H1 (cell line): ENCODE results near the gene RSF1. TPM values are rescaled to one million over a fixed set of nuclear protein-coding genes. Genes with fewer than 3 reads are reported as not detected.

Experiments
- CTCF ChIA-PET: fragments of 300-600 bp; sonication (Branson Sonifier 250); formaldehyde crosslinking; loops from one replicate; lab custom pipeline; 2021; ENCODE audit not compliant: partially characterized antibody; lab: Charles Lee
- POLR2A ChIA-PET: fragments of 300-600 bp; sonication (Branson Sonifier 250); formaldehyde crosslinking; loops from one replicate; lab custom pipeline; 2021; ENCODE audit warnings: inconsistent platforms; ENCODE audit not compliant: partially characterized antibody; lab: Charles Lee
- DNase-seq, 2 experiments: peaks; one replicate each; pipeline versions ENCODE4 v3.0.0 to v3.0.0-alpha.2; 2010 to 2022; ENCODE audit warnings: low spot score in 2 of 2, low read depth in 1 of 2, mixed read lengths in 1 of 2
- FAIRE-seq: peaks from 2 replicates; lab custom pipeline; 2011; peaks lifted over from hg19 to GRCh38; lab: Jason Lieb, UNC
- H2AFZ ChIP-seq: 2 replicates; pipeline ENCODE4 v1.8.1; 2012; ENCODE audit warnings: low read length, inconsistent platforms
- H2AK5ac ChIP-seq: 2 replicates; pipeline ENCODE4 v1.6.1; 2013; ENCODE audit warnings: low read depth, low read length
- H2BK120ac ChIP-seq: replicated peaks from 2 replicates; pipeline ENCODE3; 2013; ENCODE audit warnings: low read depth, low read length, inconsistent platforms
- H2BK12ac ChIP-seq: 2 replicates; pipeline ENCODE4 v1.6.1; 2013; ENCODE audit warnings: low read depth, low read length
- H2BK15ac ChIP-seq: 2 replicates; pipeline ENCODE4 v1.6.1; 2013; ENCODE audit warnings: low read length
- H2BK20ac ChIP-seq: 2 replicates; pipeline ENCODE4 v1.6.1; 2013; ENCODE audit warnings: low read length
- H2BK5ac ChIP-seq: 2 replicates; pipeline ENCODE4 v1.6.1; 2013; ENCODE audit warnings: low read depth, low read length
- H3K14ac ChIP-seq: 2 replicates; pipeline ENCODE4 v1.6.1; 2013; ENCODE audit warnings: inconsistent platforms; ENCODE audit not compliant: insufficient read length
- H3K18ac ChIP-seq: 2 replicates; pipeline ENCODE4 v1.6.1; 2013; ENCODE audit warnings: low read length; ENCODE audit errors: extremely low read depth
- H3K23ac ChIP-seq: 2 replicates; pipeline ENCODE4 v1.6.1; 2013; ENCODE audit warnings: inconsistent platforms; ENCODE audit not compliant: insufficient read length
- H3K23me2 ChIP-seq: 2 replicates; pipeline ENCODE4 v1.6.1; 2013; ENCODE audit warnings: low read depth, low read length
- H3K27ac ChIP-seq: 2 replicates; pipeline ENCODE4 v1.6.1; 2011; ENCODE audit warnings: low read depth, low read length, inconsistent platforms
- H3K27me3 ChIP-seq, 4 experiments: replicated peaks in 1 of 4; 1 replicate in 1 of 4; 2 replicates in 3 of 4; pipeline versions ENCODE4 v1.6.1 to v1.8.1; 2011 to 2013; ENCODE audit warnings: low read length in 3 of 4, mild to moderate bottlenecking in 3 of 4, inconsistent platforms in 2 of 4, mixed read lengths in 2 of 4, moderate library complexity in 1 of 4; ENCODE audit not compliant: control insufficient read depth in 3 of 4, insufficient read depth in 3 of 4; ENCODE audit errors: extremely low read depth in 1 of 4
- H3K36me3 ChIP-seq, 4 experiments: 2 replicates each; pipeline versions ENCODE4 v1.6.1 to v1.8.1; 2011 to 2013; ENCODE audit warnings: mild to moderate bottlenecking in 4 of 4, low read length in 3 of 4, moderate library complexity in 2 of 4, control low read depth in 1 of 4, inconsistent platforms in 1 of 4; ENCODE audit not compliant: insufficient read depth in 4 of 4, control insufficient read depth in 2 of 4
- H3K4ac ChIP-seq: replicated peaks from 2 replicates; pipeline ENCODE3; 2013; ENCODE audit warnings: low read length, low read depth, mixed read lengths, inconsistent platforms; ENCODE audit not compliant: insufficient read length
- H3K4me1 ChIP-seq, 4 experiments: replicated peaks in 1 of 4; 1 replicate in 1 of 4; 2 replicates in 3 of 4; pipeline versions ENCODE4 v1.6.1 to v1.8.1; 2011 to 2013; ENCODE audit warnings: low read length in 3 of 4, inconsistent platforms in 2 of 4, mixed read lengths in 1 of 4; ENCODE audit not compliant: insufficient read depth in 4 of 4, control insufficient read depth in 3 of 4
- H3K4me2 ChIP-seq, 2 experiments: 2 replicates each; pipeline versions ENCODE4 v1.6.1 to v1.8.1; 2011 to 2013; ENCODE audit warnings: low read depth in 2 of 2, low read length in 2 of 2, control low read depth in 1 of 2, inconsistent platforms in 1 of 2, mild to moderate bottlenecking in 1 of 2; ENCODE audit not compliant: insufficient read depth in 1 of 2
- H3K4me3 ChIP-seq, 4 experiments: fragments of 200-600, 300-600 bp in 1 of 4; sonication (generic), shearing (Covaris generic), sonication (Bioruptor Twin) in 1 of 4; 2 replicates each; pipeline versions ENCODE4 v1.5.1 to v1.8.1; 2011 to 2016; ENCODE audit warnings: low read length in 4 of 4, low read depth in 3 of 4, control low read depth in 2 of 4, inconsistent platforms in 2 of 4, mild to moderate bottlenecking in 2 of 4, mixed read lengths in 1 of 4, moderate library complexity in 1 of 4; ENCODE audit not compliant: insufficient read depth in 2 of 4; ENCODE audit errors: extremely low read depth in 1 of 4
- H3K56ac ChIP-seq: replicated peaks from 2 replicates; pipeline ENCODE3; 2013; ENCODE audit warnings: low read depth, mild to moderate bottlenecking, mixed read lengths, low read length, inconsistent platforms; ENCODE audit not compliant: insufficient read length
- H3K79me1 ChIP-seq: 2 replicates; pipeline ENCODE4 v1.6.1; 2013; ENCODE audit warnings: low read depth, low read length, control low read depth
- H3K79me2 ChIP-seq, 2 experiments: 2 replicates each; pipeline versions ENCODE4 v1.6.1 to v1.8.1; 2012 to 2013; ENCODE audit warnings: low read length in 2 of 2, mild to moderate bottlenecking in 2 of 2, inconsistent platforms in 1 of 2; ENCODE audit not compliant: insufficient read depth in 2 of 2, control insufficient read depth in 1 of 2
- H3K9ac ChIP-seq, 4 experiments: replicated peaks in 1 of 4; 1 replicate in 1 of 4; 2 replicates in 3 of 4; pipeline versions ENCODE4 v1.6.1 to v1.8.1; 2011 to 2013; ENCODE audit warnings: low read depth in 3 of 4, low read length in 3 of 4, control low read depth in 2 of 4, mild to moderate bottlenecking in 2 of 4, moderate library complexity in 2 of 4, inconsistent platforms in 1 of 4; ENCODE audit errors: extremely low read depth in 1 of 4
- H3K9me3 ChIP-seq, 2 experiments: 2 replicates each; pipeline versions ENCODE4 v1.6.1 to v1.8.1; 2012 to 2013; ENCODE audit warnings: mild to moderate bottlenecking in 2 of 2, moderate library complexity in 2 of 2, control low read depth in 1 of 2, inconsistent platforms in 1 of 2, low read depth in 1 of 2, low read length in 1 of 2, mixed read lengths in 1 of 2; ENCODE audit not compliant: insufficient read depth in 2 of 2
- H4K20me1 ChIP-seq, 2 experiments: replicated peaks in 1 of 2; 2 replicates each; pipeline versions ENCODE3 to v1.8.1; 2011 to 2013; ENCODE audit warnings: inconsistent platforms in 2 of 2, low read length in 2 of 2, mild to moderate bottlenecking in 1 of 2; ENCODE audit not compliant: insufficient read depth in 2 of 2, control insufficient read depth in 1 of 2
- H4K5ac ChIP-seq: 2 replicates; pipeline ENCODE4 v1.6.1; 2013; ENCODE audit warnings: low read length, low read depth, mixed read lengths, inconsistent platforms; ENCODE audit not compliant: insufficient read length
- H4K8ac ChIP-seq: 2 replicates; pipeline ENCODE4 v1.8.0; 2013; ENCODE audit warnings: mild to moderate bottlenecking, moderate library complexity, low read length, inconsistent platforms; ENCODE audit not compliant: insufficient read depth; ENCODE audit errors: extremely low read depth
- H4K91ac ChIP-seq: replicated peaks from 2 replicates; pipeline ENCODE3; 2013; ENCODE audit warnings: low read length, mixed read lengths, inconsistent platforms; ENCODE audit not compliant: insufficient read length
- CBX5 ChIP-seq: fragments of 300-800, 300-1000 bp; sonication (generic); IDR thresholded peaks from 2 replicates; pipeline ENCODE4 v1.7.1; 2016; ENCODE audit warnings: antibody characterized with exemption, low read length, low read depth
- CBX8 ChIP-seq: fragments of 300-800, 300-1000 bp; sonication (generic); IDR thresholded peaks from 2 replicates; pipeline ENCODE4 v1.7.1; 2016; ENCODE audit warnings: low read depth, low read length, borderline replicate concordance
- CEBPB ChIP-seq: IDR thresholded peaks from 2 replicates; pipeline ENCODE4 v1.6.1; 2012; ENCODE audit warnings: low read depth, low read length
- CHD2 ChIP-seq: IDR thresholded peaks from 2 replicates; pipeline ENCODE4 v1.6.1; 2012; ENCODE audit warnings: low read length, improper control_type of control experiment
- CTCF ChIP-seq, 3 experiments: IDR thresholded peaks; 1 replicate in 2 of 3; 2 replicates in 1 of 3; pipeline versions ENCODE4 v1.5.1 to v1.6.1; 2011; ENCODE audit warnings: low read length in 3 of 3, mild to moderate bottlenecking in 3 of 3, inconsistent platforms in 2 of 3, low read depth in 1 of 3, moderate library complexity in 1 of 3; ENCODE audit not compliant: insufficient read depth in 1 of 3; ENCODE audit errors: control extremely low read depth in 1 of 3
- HDAC6 ChIP-seq: IDR thresholded peaks from one replicate; pipeline ENCODE4 v1.7.1; 2012; ENCODE audit warnings: low read depth, mild to moderate bottlenecking, inconsistent platforms, low read length, moderate library complexity
- POLR2A ChIP-seq, 2 experiments: IDR thresholded peaks; 1 replicate in 1 of 2; 2 replicates in 1 of 2; pipeline ENCODE4 v1.6.1; 2011; ENCODE audit warnings: low read depth in 2 of 2, low read length in 2 of 2, mild to moderate bottlenecking in 2 of 2; ENCODE audit errors: control extremely low read depth in 1 of 2
- POU5F1 ChIP-seq: IDR thresholded peaks from 2 replicates; pipeline ENCODE4 v1.6.1; 2011; ENCODE audit warnings: low read depth, mild to moderate bottlenecking, low read length, moderate library complexity
- SUZ12 ChIP-seq: fragments of 200-600 bp; sonication (generic); IDR thresholded peaks from 2 replicates; pipeline ENCODE4 v1.6.1; 2012; ENCODE audit warnings: mild to moderate bottlenecking, inconsistent platforms, low read length, moderate library complexity, mixed read lengths
- TAF1 ChIP-seq: IDR thresholded peaks from 2 replicates; pipeline ENCODE4 v1.6.1; 2011; ENCODE audit warnings: mild to moderate bottlenecking, low read depth, low read length
- TBP ChIP-seq: IDR thresholded peaks from 2 replicates; pipeline ENCODE4 v1.6.1; 2011; ENCODE audit warnings: low read depth, low read length, improper control_type of control experiment
- USF2 ChIP-seq: IDR thresholded peaks from 2 replicates; pipeline ENCODE4 v1.6.1; 2011; ENCODE audit warnings: low read length, improper control_type of control experiment
- WGBS, 2 experiments: shearing (Covaris generic) in 1 of 2; methylation state at CpG; one replicate each; pipeline versions ENCODE4 v1.1.6 to v1.1.7; 2013 to 2015; ENCODE audit warnings: low lambda C conversion rate in 2 of 2, mixed read lengths in 2 of 2, inconsistent platforms in 1 of 2, low coverage in 1 of 2, missing lambda C conversion rate in 1 of 2; ENCODE audit not compliant: insufficient replicate concordance in 2 of 2, insufficient coverage in 1 of 2, insufficient read length in 1 of 2; ENCODE audit errors: extremely low coverage in 1 of 2, missing lambda C conversion rate in 1 of 2; 5-methylcytosine and 5-hydroxymethylcytosine counted together
- polyA plus RNA-seq, 7 experiments: library from polyadenylated mRNA; depleted of rRNA in 3 of 7; stranded (reverse) in 5 of 7; unstranded in 2 of 7; fragments of >200 nt in 5 of 7; fragments of 200-250 nt in 2 of 7; gene quantifications; 1 replicate in 5 of 7; 2 replicates in 1 of 7; 4 replicates in 1 of 7; pipeline versions ENCODE4 v1.2.1 to v1.2.3, GENCODE V29; 2011 to 2013; ENCODE audit warnings: missing spikeins in 2 of 7, mixed read lengths in 2 of 7
- total RNA-seq: library from RNA; stranded (reverse); fragmentation: NEBNext Ultra II Directional; extraction: Animal tissue kit (Norgen Biotek cat#: 25700); gene quantifications from 2 replicates; pipeline ENCODE4 v1.2.1, GENCODE V29; 2021

The RSF1 gene
- total and polyA plus RNA-seq, 2 of the 8 experiments (the other 6 are each of a cell fraction or from before 2014, with no cell fraction given), result 17.8 to 87.9 TPM

- Histone ChIP-seq H3K4me2 (no peak overlapping the region), H3K79me2 (no peaks in the 10 kb centered on the region), H3K14ac (no peak overlapping the region), H2AK5ac (no peak overlapping the region), H3K27me3 (no peaks in the 10 kb centered on the region), H3K79me1 (no peaks in the 10 kb centered on the region), H2BK120ac (no peak overlapping the region), H2BK5ac (no peak overlapping the region), H4K5ac (no peak overlapping the region), H2BK20ac (no peak overlapping the region), H3K9ac (no peak overlapping the region), H4K8ac (no peak overlapping the region), H3K23ac (no peak overlapping the region), H2BK12ac (no peak overlapping the region), H2BK15ac (no peak overlapping the region), H3K9me3 (no peaks in the 10 kb centered on the region), H4K91ac (no peak overlapping the region), H4K20me1 (no peaks in the 10 kb centered on the region), H3K23me2 (no peaks in the 10 kb centered on the region), H3K56ac (no peak overlapping the region), H3K4me1 (no peaks in the 10 kb centered on the region), H3K4me3 (no peak overlapping the region), H3K27ac (no peak overlapping the region), H3K18ac (no peak overlapping the region), H3K4ac (no peak overlapping the region), H3K36me3 (no peaks in the 10 kb centered on the region), H2AFZ (no peak overlapping the region)
- WGBS, 2 experiments, result 84% methylated on average over 3 of the region's 3 CpGs; no CpG with 5 or more reads in 1 of the 2 experiments
- POLR2A ChIA-PET, result interaction anchor here (0.6 kb wide), 1 partner anchor 15 kb away, joined by 6 read pairs; no protein-coding TSS in a partner anchor
- FAIRE-seq (no peak), DNase-seq (no peak)
- CTCF ChIA-PET, result interaction anchor here (0.6 kb wide), 1 partner anchor 163 kb away, joined by 3 read pairs; no protein-coding TSS in a partner anchor
- TF ChIP-seq CBX5 (no peak), CBX8 (no peak), TBP (no peak), POLR2A (IDR thresholded peaks at IDR 0.05; ENCODE audit: control extremely low read depth in 1 of 2, low read depth in 2 of 2, low read length in 2 of 2) (no peak), CHD2 (no peak), POU5F1 (no peak), TAF1 (no peak), SUZ12 (no peak), CTCF (IDR thresholded peaks at IDR 0.05; ENCODE audit: control extremely low read depth in 1 of 3, insufficient read depth in 1 of 3, low read depth in 1 of 3, low read length in 3 of 3) (no peak), CEBPB (no peak), USF2 (no peak), HDAC6 (no peak)
Measured at GRCh38 chr11:77650123-77650522, 170.4 kb downstream of the RSF1 start.
